HUES64 (cell line): Measurements from ENCODE around the gene UBXN6.

Experiments used
- H3K27ac ChIP-seq: 2 replicates; pipeline ENCODE4 v1.7.0; 2013; ENCODE audit warnings: low read depth, low read length, inconsistent platforms
- H3K27me3 ChIP-seq: 2 replicates; pipeline ENCODE4 v1.6.1; 2013; ENCODE audit warnings: mild to moderate bottlenecking, low read length; ENCODE audit not compliant: insufficient read depth
- H3K36me3 ChIP-seq: 2 replicates; pipeline ENCODE4 v1.6.1; 2013; ENCODE audit warnings: mild to moderate bottlenecking, low read length; ENCODE audit not compliant: insufficient read depth
- H3K4me1 ChIP-seq: 2 replicates; pipeline ENCODE4 v1.6.1; 2013; ENCODE audit warnings: mild to moderate bottlenecking, low read length, moderate library complexity; ENCODE audit not compliant: insufficient read depth
- H3K4me3 ChIP-seq: 2 replicates; pipeline ENCODE4 v1.5.1; 2013; ENCODE audit warnings: mild to moderate bottlenecking, low read length, moderate library complexity
- H3K9ac ChIP-seq: 2 replicates; pipeline ENCODE4 v1.6.1; 2013; ENCODE audit warnings: mild to moderate bottlenecking, low read depth, low read length
- H3K9me3 ChIP-seq: 2 replicates; pipeline ENCODE4 v1.6.1; 2013; ENCODE audit warnings: low read depth, low read length; ENCODE audit not compliant: insufficient read depth
- WGBS: fragments of 150-250, 120-280 bp; methylation state at CpG from one replicate; pipeline ENCODE4 v1.1.7; 2013; ENCODE audit warnings: missing lambda C conversion rate; 5-methylcytosine and 5-hydroxymethylcytosine counted together

The UBXN6 gene

GRCh38 chr19:4444765-4445741 lies 12.5 kb downstream of the UBXN6 start:
- WGBS = 92% methylated on average over 36 of the region's 36 CpGs
- H3K36me3 ChIP-seq = peaks cover 78% of the 10 kb centered on the region
- no peak overlapping the region for H3K4me3 ChIP-seq
- no peaks in the 10 kb centered on the region for H3K27me3 ChIP-seq
- H3K4me1 ChIP-seq = no peaks in the 10 kb centered on the region
- H3K9ac ChIP-seq = no peak overlapping the region
- no peak overlapping the region for H3K27ac ChIP-seq
- no peaks in the 10 kb centered on the region for H3K9me3 ChIP-seq

- no peak overlapping the region for H3K27ac ChIP-seq
- H3K9ac ChIP-seq = no peak overlapping the region
- H3K4me1 ChIP-seq = no peaks in the 10 kb centered on the region
- H3K9me3 ChIP-seq = no peaks in the 10 kb centered on the region
- H3K36me3 ChIP-seq = peaks cover 81% of the 10 kb centered on the region
- WGBS = 91% methylated on average over 20 of the region's 20 CpGs
- no peaks in the 10 kb centered on the region for H3K27me3 ChIP-seq
- no peak overlapping the region for H3K4me3 ChIP-seq
Observed at GRCh38 chr19:4443966-4444764, 13.4 kb downstream of the UBXN6 start.

GRCh38 chr19:4443188-4443587 lies 14.4 kb downstream of the UBXN6 start:
- Histone ChIP-seq H3K27ac (no peak overlapping the region), H3K4me1 (no peaks in the 10 kb centered on the region)
- 95% methylated on average over 15 of the region's 15 CpGs for WGBS

DNA sequence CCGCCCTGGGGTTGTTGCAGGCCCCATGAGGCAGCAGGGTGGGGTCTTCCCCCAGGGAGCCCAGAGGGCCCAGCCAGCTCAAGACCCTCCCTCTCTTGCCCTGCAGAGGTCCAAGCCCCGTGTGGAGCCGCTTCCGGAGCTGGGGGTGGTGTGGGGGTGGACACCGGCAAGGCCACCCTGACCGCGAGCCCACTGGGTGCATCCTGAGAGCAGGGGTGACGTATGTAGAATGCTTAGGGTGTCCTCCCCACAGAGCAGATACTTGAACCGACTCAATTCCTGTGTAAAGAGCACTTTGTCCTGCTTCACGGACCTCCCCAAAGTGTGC lies 14.8 kb downstream of the UBXN6 start:
- Histone ChIP-seq H3K36me3 (peaks cover 80% of the 10 kb centered on the region), H3K27me3 (no peaks in the 10 kb centered on the region), H3K9me3 (no peaks in the 10 kb centered on the region), H3K4me1 (no peaks in the 10 kb centered on the region), H3K27ac (no peak overlapping the region), H3K4me3 (no peak overlapping the region), H3K9ac (no peak overlapping the region)
- 90% methylated on average over 10 of the region's 10 CpGs for WGBS

More at GRCh38 chr19:4443188-4443587, 14.4 kb downstream of the UBXN6 start:
- H3K9me3 ChIP-seq = no peaks in the 10 kb centered on the region
- peaks cover 79% of the 10 kb centered on the region for H3K36me3 ChIP-seq
- no peaks in the 10 kb centered on the region for H3K27me3 ChIP-seq
- H3K9ac ChIP-seq = no peak overlapping the region
- H3K4me3 ChIP-seq = no peak overlapping the region

GRCh38 chr19:4441994-4442818 lies 15.4 kb downstream of the UBXN6 start:
- 91% methylated on average over 22 of the region's 22 CpGs for WGBS
- Histone ChIP-seq H3K4me1 (no peaks in the 10 kb centered on the region), H3K27ac (0 out of 2 replicates have a peak overlapping the region, but pooled peaks have one; percentile 35), H3K9ac (no peak overlapping the region), H3K9me3 (no peaks in the 10 kb centered on the region), H3K4me3 (no peak overlapping the region), H3K36me3 (peaks cover 77% of the 10 kb centered on the region), H3K27me3 (no peaks in the 10 kb centered on the region)

- Histone ChIP-seq H3K9me3 (no peaks in the 10 kb centered on the region), H3K36me3 (peaks cover 87% of the 10 kb centered on the region), H3K9ac (no peak overlapping the region), H3K27me3 (no peaks in the 10 kb centered on the region), H3K4me3 (no peak overlapping the region), H3K27ac (no peak overlapping the region), H3K4me1 (no peaks in the 10 kb centered on the region)
- 95% methylated on average over 12 of the region's 12 CpGs for WGBS
Observed at GRCh38 chr19:4439243-4439642, 18.4 kb downstream of the UBXN6 start.

- Histone ChIP-seq H3K9me3 (no peaks in the 10 kb centered on the region), H3K27me3 (no peaks in the 10 kb centered on the region), H3K4me1 (no peaks in the 10 kb centered on the region), H3K9ac (no peak overlapping the region), H3K36me3 (peaks cover 90% of the 10 kb centered on the region), H3K27ac (no peak overlapping the region), H3K4me3 (no peak overlapping the region)
- WGBS = 96% methylated on average over 10 of the region's 10 CpGs
Observed at GRCh38 chr19:4437103-4437502, 20.5 kb downstream of the UBXN6 start.

DNA sequence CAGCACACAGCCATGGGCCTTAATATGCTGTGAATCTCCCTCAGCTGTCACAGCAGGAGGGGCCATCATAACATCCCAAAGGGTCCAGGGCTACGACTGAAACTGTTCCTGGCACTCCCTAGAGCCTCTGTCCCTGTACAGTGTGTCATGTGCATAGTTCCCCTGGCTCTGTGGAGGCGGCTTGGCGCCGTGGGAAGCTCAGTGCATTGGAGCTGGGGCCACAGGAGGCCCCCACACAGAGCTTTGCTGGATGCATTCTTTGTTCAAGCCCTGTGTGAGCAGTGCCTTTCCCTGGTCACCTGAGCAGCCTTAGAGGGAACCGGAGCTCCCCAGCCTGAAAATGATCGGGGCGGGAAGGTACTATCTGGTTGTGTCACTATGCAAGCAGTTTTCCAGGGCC lies 21.4 kb downstream of the UBXN6 start:
- Histone ChIP-seq H3K9me3 (no peaks in the 10 kb centered on the region), H3K27ac (no peak overlapping the region), H3K4me1 (no peaks in the 10 kb centered on the region), H3K4me3 (no peak overlapping the region), H3K27me3 (no peaks in the 10 kb centered on the region), H3K36me3 (peaks cover 93% of the 10 kb centered on the region), H3K9ac (no peak overlapping the region)
- 96% methylated on average over 7 of the region's 7 CpGs for WGBS

DNA sequence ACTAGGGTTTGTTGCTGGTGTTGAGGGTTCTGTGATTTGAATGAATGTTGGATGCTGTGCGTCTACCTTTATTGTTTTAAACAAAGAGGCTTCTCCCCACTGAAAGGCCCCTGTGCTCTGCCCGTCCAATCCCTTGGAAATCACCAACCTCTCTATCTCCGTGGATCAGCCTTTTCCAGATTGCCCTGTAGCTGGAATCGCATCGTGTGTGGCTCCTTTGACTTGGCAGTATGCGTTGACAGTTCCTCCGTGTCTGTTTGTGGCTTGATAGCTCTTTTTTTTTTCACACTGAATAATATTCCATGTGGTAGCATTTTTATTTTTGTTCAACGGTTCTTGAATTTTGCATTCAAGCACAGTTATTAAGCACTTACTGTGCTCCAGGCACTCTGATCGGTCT lies 23.2 kb downstream of the UBXN6 start:
- no peak overlapping the region for H3K9ac ChIP-seq
- no peaks in the 10 kb centered on the region for H3K4me1 ChIP-seq
- H3K9me3 ChIP-seq = no peaks in the 10 kb centered on the region
- H3K27ac ChIP-seq = no peak overlapping the region
- WGBS = 96% methylated on average over 9 of the region's 9 CpGs
- H3K36me3 ChIP-seq = peaks cover 93% of the 10 kb centered on the region
- H3K27me3 ChIP-seq = no peaks in the 10 kb centered on the region
- no peak overlapping the region for H3K4me3 ChIP-seq

- peaks cover 94% of the 10 kb centered on the region for H3K36me3 ChIP-seq
- no peak overlapping the region for H3K9ac ChIP-seq
- 94% methylated on average over 28 of the region's 28 CpGs for WGBS
- H3K4me1 ChIP-seq = no peaks in the 10 kb centered on the region
- no peaks in the 10 kb centered on the region for H3K9me3 ChIP-seq
- no peak overlapping the region for H3K27ac ChIP-seq
- no peaks in the 10 kb centered on the region for H3K27me3 ChIP-seq
- H3K4me3 ChIP-seq = no peak overlapping the region
Observed at GRCh38 chr19:4432918-4433506, 24.6 kb downstream of the UBXN6 start.
